Testis (tissue), 3 donors: ENCODE data around the gene TMTC4. TPM values are rescaled to one million over a fixed set of nuclear protein-coding genes. Genes with fewer than 3 reads are reported as not detected.

Experiments used
- DNase-seq: peaks from one replicate; pipeline ENCODE4 v3.0.0-alpha.2; 2019
- H3K27ac ChIP-seq, 2 donors: fragments of 200-600 bp; sonication (generic); one replicate each; pipeline ENCODE4 v1.5.1; 2019
- H3K27me3 ChIP-seq: fragments of 200-600 bp; sonication (generic); one replicate; pipeline ENCODE4 v1.5.1; 2019
- H3K36me3 ChIP-seq: fragments of 200-600 bp; sonication (generic); one replicate; pipeline ENCODE4 v1.5.1; 2017; ENCODE audit warnings: low read depth; ENCODE audit errors: missing control alignments
- H3K4me1 ChIP-seq: fragments of 200-600 bp; sonication (generic); one replicate; pipeline ENCODE4 v1.5.1; 2019
- H3K4me3 ChIP-seq, 2 donors: fragments of 200-600 bp; sonication (generic); one replicate each; pipeline ENCODE4 v1.5.1; 2017 to 2019
- H3K9me3 ChIP-seq: fragments of 200-600 bp; sonication (generic); one replicate; pipeline ENCODE4 v1.5.1; 2017
- POLR2A ChIP-seq: fragments of 450-650 bp; IDR thresholded peaks from one replicate; pipeline ENCODE4 v1.6.1; 2017; ENCODE audit warnings: antibody characterized with exemption, mild to moderate bottlenecking, moderate library complexity
- WGBS, 2 donors: methylation state at CpG; one replicate each; pipeline ENCODE4 v1.1.5; 2018; 5-methylcytosine and 5-hydroxymethylcytosine counted together
- intact Hi-C: fragments of 100-400 bp; cut with DNase I; formaldehyde crosslinking; loops from one replicate; pipeline ENCODE4 v1.15.1; 2023; ENCODE audit warnings: low total_unique reads
- polyA plus RNA-seq: library from polyadenylated mRNA; stranded (reverse); fragments of 350-450 nt; fragmentation: Illumina TruSeq; extraction: RNeasy Lipid Tissue Mini Kit (QIAGEN cat#74804); gene quantifications from one replicate; pipeline ENCODE4 v1.2.3, GENCODE V29; 2014; ENCODE audit warnings: low read depth, low replicate concordance; ENCODE audit not compliant: insufficient read depth
- total RNA-seq, 2 donors: library from RNA; depleted of rRNA; stranded (reverse); fragments of >200 nt; gene quantifications; one replicate each; pipeline ENCODE4 v1.2.3, GENCODE V29; 2016
- TF ChIP-seq, protein P1 (sequence below), 3 experiments: fragments of 450-650 bp in 2 of 3; fragments of 200-600 bp in 1 of 3; sonication (generic) in 1 of 3; IDR thresholded peaks; one replicate each; pipeline ENCODE4 v1.5.1; 2016 to 2019; ENCODE audit warnings: antibody characterized with exemption in 3 of 3, mild to moderate bottlenecking in 2 of 3, moderate library complexity in 1 of 3

The TMTC4 gene
- total and polyA plus RNA-seq, 3 donors from 2014 or later: 27.5 to 35.1 (median 28.2) TPM

DNA sequence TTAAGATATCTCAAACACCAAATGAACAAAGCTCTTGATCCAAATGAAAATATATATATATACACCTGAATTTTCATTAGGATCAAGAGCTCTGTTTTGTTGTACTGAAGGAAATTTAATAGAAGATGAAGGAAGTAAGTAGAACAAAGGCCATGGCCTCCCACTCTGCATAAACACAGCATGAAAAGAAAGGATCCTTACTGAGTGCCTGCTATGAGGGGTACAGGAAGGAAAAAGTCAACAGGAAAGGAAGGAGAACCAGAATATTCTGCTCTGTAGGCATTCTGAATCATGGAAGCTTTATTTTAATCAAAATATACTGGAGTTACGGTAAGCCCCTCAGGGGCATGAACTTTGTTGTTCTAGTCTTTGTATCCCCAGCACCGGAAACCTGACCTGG is 22.1 kb downstream of the TMTC4 start:
- intact Hi-C loops: no loop called here

DNA sequence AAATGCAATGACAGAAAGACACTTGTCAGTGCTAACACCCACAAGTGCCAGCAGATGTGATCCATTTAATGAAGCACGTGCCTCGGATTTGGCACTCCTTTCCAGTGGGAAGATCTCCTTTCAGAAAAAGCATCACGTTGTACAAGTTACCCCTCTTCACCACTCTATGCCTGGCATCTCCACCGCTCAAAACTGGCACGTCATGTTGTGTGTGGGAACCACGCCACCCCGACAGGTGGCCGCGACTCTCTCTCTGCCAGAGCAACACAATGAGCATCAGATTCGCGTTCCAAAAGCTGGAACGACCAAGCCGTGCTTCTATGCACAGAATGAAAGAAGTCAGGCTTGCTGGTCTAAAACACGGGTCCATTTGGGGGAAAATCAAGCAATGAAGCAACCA is 24.3 kb downstream of the TMTC4 start:
- no peak overlapping the region for H3K27ac ChIP-seq
- H3K27me3 ChIP-seq: no peaks in the 10 kb centered on the region
- intact Hi-C loops: no loop called here
- no peaks in the 10 kb centered on the region for H3K36me3 ChIP-seq
- no peaks in the 10 kb centered on the region for H3K9me3 ChIP-seq
- DNase-seq: no peak
- H3K4me3 ChIP-seq: no peak overlapping the region
- WGBS, 2 donors: 80 to 95% methylated on average over 14 of the region's 14 CpGs
- no peaks in the 10 kb centered on the region for H3K4me1 ChIP-seq
- TF ChIP-seq, protein P1, sequence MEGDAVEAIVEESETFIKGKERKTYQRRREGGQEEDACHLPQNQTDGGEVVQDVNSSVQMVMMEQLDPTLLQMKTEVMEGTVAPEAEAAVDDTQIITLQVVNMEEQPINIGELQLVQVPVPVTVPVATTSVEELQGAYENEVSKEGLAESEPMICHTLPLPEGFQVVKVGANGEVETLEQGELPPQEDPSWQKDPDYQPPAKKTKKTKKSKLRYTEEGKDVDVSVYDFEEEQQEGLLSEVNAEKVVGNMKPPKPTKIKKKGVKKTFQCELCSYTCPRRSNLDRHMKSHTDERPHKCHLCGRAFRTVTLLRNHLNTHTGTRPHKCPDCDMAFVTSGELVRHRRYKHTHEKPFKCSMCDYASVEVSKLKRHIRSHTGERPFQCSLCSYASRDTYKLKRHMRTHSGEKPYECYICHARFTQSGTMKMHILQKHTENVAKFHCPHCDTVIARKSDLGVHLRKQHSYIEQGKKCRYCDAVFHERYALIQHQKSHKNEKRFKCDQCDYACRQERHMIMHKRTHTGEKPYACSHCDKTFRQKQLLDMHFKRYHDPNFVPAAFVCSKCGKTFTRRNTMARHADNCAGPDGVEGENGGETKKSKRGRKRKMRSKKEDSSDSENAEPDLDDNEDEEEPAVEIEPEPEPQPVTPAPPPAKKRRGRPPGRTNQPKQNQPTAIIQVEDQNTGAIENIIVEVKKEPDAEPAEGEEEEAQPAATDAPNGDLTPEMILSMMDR (IDR thresholded peaks at IDR 0.05): no peak
- TF ChIP-seq POLR2A: no peak

More for the DNA sequence above, 22.1 kb downstream of the TMTC4 start:
- DNase-seq: no peak
- TF ChIP-seq POLR2A: no peak
- TF ChIP-seq, protein P1 (IDR thresholded peaks at IDR 0.05): no peak
- H3K9me3 ChIP-seq: no peaks in the 10 kb centered on the region
- WGBS, 2 donors: 82 to 97% methylated on average over 2 of the region's 2 CpGs
- no peaks in the 10 kb centered on the region for H3K27me3 ChIP-seq
- H3K4me1 ChIP-seq: no peaks in the 10 kb centered on the region
- no peak overlapping the region for H3K27ac ChIP-seq
- H3K4me3 ChIP-seq: no peak overlapping the region
- H3K36me3 ChIP-seq: no peaks in the 10 kb centered on the region

DNA sequence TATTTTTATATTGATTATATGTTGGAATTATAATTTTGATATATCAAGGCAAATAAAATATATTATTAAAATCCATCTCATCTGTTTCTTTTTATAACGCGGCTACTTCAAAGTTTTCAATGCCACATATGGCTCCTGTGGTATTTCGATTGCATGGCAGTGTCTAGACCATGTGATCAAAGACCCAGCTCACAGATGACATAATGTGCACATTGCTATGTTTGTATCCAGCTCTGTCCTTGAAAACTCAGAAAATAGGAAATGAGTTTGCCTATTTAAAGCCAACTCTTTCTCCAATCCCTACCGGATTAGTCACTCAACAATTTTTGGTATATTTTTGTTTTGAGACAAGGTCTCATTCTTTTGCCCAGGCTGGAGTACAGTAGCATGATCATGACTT is 26.2 kb downstream of the TMTC4 start:
- Histone ChIP-seq H3K36me3 (no peaks in the 10 kb centered on the region), H3K9me3 (no peaks in the 10 kb centered on the region), H3K4me3 (no peak overlapping the region), H3K4me1 (no peaks in the 10 kb centered on the region), H3K27ac (no peak overlapping the region), H3K27me3 (no peaks in the 10 kb centered on the region)
- DNase-seq: no peak
- WGBS, 2 donors: 85 to 94% methylated on average over 4 of the region's 4 CpGs
- no peak for TF ChIP-seq POLR2A
- TF ChIP-seq, protein P1 (IDR thresholded peaks at IDR 0.05): no peak
- intact Hi-C loops: no loop called here

DNA sequence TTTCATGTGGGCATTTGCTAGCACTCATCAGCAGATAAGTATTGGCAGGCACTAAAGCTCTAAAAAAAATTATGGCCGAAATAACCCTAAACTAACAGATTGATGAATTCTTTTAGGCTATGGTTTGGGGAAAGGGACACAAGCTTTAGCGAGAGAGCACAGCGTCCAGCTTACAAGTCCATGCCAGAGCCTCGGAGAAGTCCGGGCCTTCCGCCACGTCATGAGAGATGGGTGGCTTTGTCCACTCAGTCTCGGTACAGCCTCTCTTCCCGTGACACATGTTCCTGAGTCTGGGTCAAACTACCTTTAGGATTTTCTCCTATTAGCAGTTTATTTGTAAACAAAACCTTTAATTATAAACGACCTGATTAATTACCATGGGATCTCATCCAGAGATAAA is 27.7 kb downstream of the TMTC4 start:
- no peak overlapping the region for H3K27ac ChIP-seq
- TF ChIP-seq, protein P1 (IDR thresholded peaks at IDR 0.05): no peak
- TF ChIP-seq POLR2A: no peak
- H3K4me1 ChIP-seq: no peaks in the 10 kb centered on the region
- 92 to 94% methylated on average over 10 of the region's 10 CpGs for WGBS, 2 donors
- no peaks in the 10 kb centered on the region for H3K36me3 ChIP-seq
- no peak for DNase-seq
- intact Hi-C loops: no loop called here
- no peaks in the 10 kb centered on the region for H3K27me3 ChIP-seq
- no peaks in the 10 kb centered on the region for H3K9me3 ChIP-seq
- no peak overlapping the region for H3K4me3 ChIP-seq

DNA sequence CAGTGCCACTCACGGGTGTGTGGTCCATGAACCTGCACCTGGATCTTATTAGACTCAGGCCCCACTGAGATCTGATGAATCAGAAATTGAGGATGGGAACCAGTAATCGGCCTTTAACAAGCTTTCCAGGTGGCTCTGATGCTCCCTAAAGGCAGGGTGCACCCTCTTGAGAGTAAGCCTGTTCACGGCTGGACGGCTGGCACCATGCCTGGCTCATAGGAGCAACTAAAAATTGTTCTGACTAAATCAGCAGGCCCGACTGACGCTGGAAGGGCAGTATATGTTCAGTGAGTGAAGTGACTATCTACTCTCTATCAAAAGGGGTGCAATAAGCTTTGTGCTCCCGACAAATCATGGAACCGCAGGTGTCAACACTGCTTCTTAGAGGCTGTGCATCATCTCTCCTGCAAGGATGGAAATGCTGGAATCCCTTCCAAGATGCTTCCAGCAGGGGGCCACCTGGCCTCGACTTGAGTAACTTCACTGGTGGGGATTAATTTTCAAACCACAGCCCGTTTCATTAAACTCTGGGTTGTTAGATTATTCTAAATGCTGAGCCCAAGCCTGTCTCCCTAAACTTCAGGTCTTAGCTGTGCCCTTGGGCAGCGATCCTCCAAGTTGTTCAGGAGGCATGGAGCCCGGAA is 28.4 kb downstream of the TMTC4 start:
- 84 to 87% methylated on average over 11 to 12 of the region's 12 CpGs for WGBS, 2 donors
- DNase-seq: peak; percentile 46
- TF ChIP-seq, protein P1 (IDR thresholded peaks at IDR 0.05): peak in 2 of 3 experiments; percentile 7 to 33
- TF ChIP-seq POLR2A: no peak
- Histone ChIP-seq H3K4me3 (no peak overlapping the region), H3K4me1 (no peaks in the 10 kb centered on the region), H3K36me3 (no peaks in the 10 kb centered on the region), H3K27ac (no peak overlapping the region), H3K9me3 (no peaks in the 10 kb centered on the region), H3K27me3 (no peaks in the 10 kb centered on the region)
- intact Hi-C loops: no loop called here
